ENCODE data around the gene NUBP2.

The NUBP2 gene

DNA sequence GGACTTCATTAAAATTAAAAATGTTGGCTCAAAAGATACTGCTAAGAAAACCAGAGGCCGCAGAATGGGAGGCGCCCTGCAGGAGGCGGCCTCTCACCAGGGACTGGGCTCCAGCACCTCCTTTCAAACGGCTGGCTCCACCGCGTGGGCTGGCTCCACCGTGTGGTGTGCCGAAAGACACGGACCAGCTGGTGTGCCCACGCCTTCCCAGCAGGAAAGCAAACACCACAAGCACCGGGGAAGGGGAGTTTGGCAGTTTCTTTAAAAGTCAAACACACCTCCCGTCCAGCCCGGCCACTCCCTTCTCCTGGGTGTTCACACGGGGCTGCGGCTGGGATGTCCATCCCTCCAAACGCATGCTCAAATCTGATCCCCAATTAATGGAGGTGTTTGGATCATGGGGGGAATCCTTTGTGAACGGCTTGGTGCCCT lies 30.0 kb downstream of the NUBP2 start:
- Histone ChIP-seq H3K14ac (ENCODE audit: low read length) (no peak overlapping the region), H3K79me1 (ENCODE audit: low read depth, low read length) (peaks cover 11% of the 10 kb centered on the region), H4K8ac (ENCODE audit: low read depth, low read length) (no peak overlapping the region), H2BK12ac (ENCODE audit: low read length) (no peak overlapping the region), H3K4me1 (ENCODE audit: control insufficient read depth in 2 of 2, insufficient read depth in 1 of 2, low read depth in 1 of 2, low read length in 2 of 2) (no peaks in the 10 kb centered on the region), H3K9ac (ENCODE audit: low read depth, low read length, poor library complexity) (no peak overlapping the region), H3K9me3 (replicated peaks in 1 of 2; ENCODE audit: control insufficient read depth in 2 of 2, insufficient read depth in 1 of 2, low read depth in 1 of 2, low read length in 2 of 2) (no peaks in the 10 kb centered on the region), H4K91ac (ENCODE audit: low read depth, low read length, poor library complexity) (no peak overlapping the region), H3K4ac (ENCODE audit: low read length) (no peak overlapping the region), H2AFZ (ENCODE audit: low read length) (no peak overlapping the region), H2BK5ac (ENCODE audit: low read length) (no peak overlapping the region), H3K23ac (ENCODE audit: low read depth, low read length, poor library complexity) (no peak overlapping the region), H2BK15ac (ENCODE audit: low read length) (no peak overlapping the region), H2BK120ac (ENCODE audit: low read depth, low read length) (no peak overlapping the region), H3K18ac (ENCODE audit: low read length) (no peak overlapping the region), H3K4me2 (ENCODE audit: insufficient read depth, low read length, poor library complexity, severe bottlenecking) (no peak overlapping the region), H2AK5ac (ENCODE audit: low read depth, low read length) (no peak overlapping the region), H3K27me3 (ENCODE audit: control insufficient read depth in 3 of 3, insufficient read depth in 3 of 3, low read depth in 1 of 3, low read length in 3 of 3) (no peaks in the 10 kb centered on the region), H3K36me3 (replicated peaks in 1 of 2; ENCODE audit: control insufficient read depth in 2 of 2, insufficient read depth in 2 of 2, low read length in 2 of 2) (peaks cover 25 to 62% of the 10 kb centered on the region in 2 donors), H3K4me3 (ENCODE audit: low read length in 2 of 2) (no peak overlapping the region), H3K27ac (replicated peaks; ENCODE audit: low read length) (no peak overlapping the region)
- WGBS, 2 donors (ENCODE audit: extremely low coverage in 2 of 2, insufficient read length in 2 of 2, insufficient replicate concordance in 1 of 2), result no CpG with 5 or more reads among the region's 17 CpGs
- no peak for DNase-seq (ENCODE audit: low spot score)

DNA sequence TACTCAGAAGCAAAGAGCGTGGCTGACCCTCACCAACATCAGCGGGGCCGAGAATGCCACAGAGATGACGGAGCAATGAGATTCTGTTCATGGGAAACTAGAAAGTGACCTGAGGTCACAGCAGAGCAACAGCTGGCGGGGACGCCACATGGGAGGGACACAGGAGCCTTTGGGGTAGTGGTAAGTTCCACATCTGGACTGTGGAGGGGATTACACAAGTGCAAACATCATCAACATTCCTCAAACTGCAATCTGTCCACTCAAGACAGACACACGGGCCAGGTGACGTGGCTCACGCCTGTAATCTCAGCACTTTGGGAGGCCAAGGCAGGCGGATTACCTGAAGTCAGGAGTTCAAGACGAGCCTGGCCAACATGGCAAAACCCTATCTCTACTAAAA lies 32.7 kb downstream of the NUBP2 start:
- Histone ChIP-seq H3K4ac (ENCODE audit: low read length) (no peak overlapping the region), H3K23ac (ENCODE audit: low read depth, low read length, poor library complexity) (no peak overlapping the region), H2BK15ac (ENCODE audit: low read length) (no peak overlapping the region), H4K8ac (ENCODE audit: low read depth, low read length) (no peak overlapping the region), H4K91ac (ENCODE audit: low read depth, low read length, poor library complexity) (no peak overlapping the region), H3K4me3 (ENCODE audit: low read length in 2 of 2) (no peak overlapping the region), H3K9me3 (replicated peaks in 1 of 2; ENCODE audit: control insufficient read depth in 2 of 2, insufficient read depth in 1 of 2, low read depth in 1 of 2, low read length in 2 of 2) (no peaks in the 10 kb centered on the region), H2AFZ (ENCODE audit: low read length) (no peak overlapping the region), H3K36me3 (replicated peaks in 1 of 2; ENCODE audit: control insufficient read depth in 2 of 2, insufficient read depth in 2 of 2, low read length in 2 of 2) (peaks cover 7 to 52% of the 10 kb centered on the region in 2 donors), H3K14ac (ENCODE audit: low read length) (no peak overlapping the region), H3K18ac (ENCODE audit: low read length) (no peak overlapping the region), H3K27me3 (ENCODE audit: control insufficient read depth in 3 of 3, insufficient read depth in 3 of 3, low read depth in 1 of 3, low read length in 3 of 3) (no peaks in the 10 kb centered on the region), H3K79me1 (ENCODE audit: low read depth, low read length) (peaks cover 7% of the 10 kb centered on the region), H3K27ac (replicated peaks; ENCODE audit: low read length) (no peak overlapping the region), H2AK5ac (ENCODE audit: low read depth, low read length) (no peak overlapping the region), H3K9ac (ENCODE audit: low read depth, low read length, poor library complexity) (no peak overlapping the region), H3K4me2 (ENCODE audit: insufficient read depth, low read length, poor library complexity, severe bottlenecking) (no peak overlapping the region), H2BK120ac (ENCODE audit: low read depth, low read length) (no peak overlapping the region), H2BK12ac (ENCODE audit: low read length) (no peak overlapping the region), H2BK5ac (ENCODE audit: low read length) (no peak overlapping the region), H3K4me1 (ENCODE audit: control insufficient read depth in 2 of 2, insufficient read depth in 1 of 2, low read depth in 1 of 2, low read length in 2 of 2) (no peaks in the 10 kb centered on the region)
- DNase-seq (ENCODE audit: low spot score), result no peak
- no CpG with 5 or more reads among the region's 11 CpGs for WGBS, 2 donors (ENCODE audit: extremely low coverage in 2 of 2, insufficient read length in 2 of 2, insufficient replicate concordance in 1 of 2)

DNA sequence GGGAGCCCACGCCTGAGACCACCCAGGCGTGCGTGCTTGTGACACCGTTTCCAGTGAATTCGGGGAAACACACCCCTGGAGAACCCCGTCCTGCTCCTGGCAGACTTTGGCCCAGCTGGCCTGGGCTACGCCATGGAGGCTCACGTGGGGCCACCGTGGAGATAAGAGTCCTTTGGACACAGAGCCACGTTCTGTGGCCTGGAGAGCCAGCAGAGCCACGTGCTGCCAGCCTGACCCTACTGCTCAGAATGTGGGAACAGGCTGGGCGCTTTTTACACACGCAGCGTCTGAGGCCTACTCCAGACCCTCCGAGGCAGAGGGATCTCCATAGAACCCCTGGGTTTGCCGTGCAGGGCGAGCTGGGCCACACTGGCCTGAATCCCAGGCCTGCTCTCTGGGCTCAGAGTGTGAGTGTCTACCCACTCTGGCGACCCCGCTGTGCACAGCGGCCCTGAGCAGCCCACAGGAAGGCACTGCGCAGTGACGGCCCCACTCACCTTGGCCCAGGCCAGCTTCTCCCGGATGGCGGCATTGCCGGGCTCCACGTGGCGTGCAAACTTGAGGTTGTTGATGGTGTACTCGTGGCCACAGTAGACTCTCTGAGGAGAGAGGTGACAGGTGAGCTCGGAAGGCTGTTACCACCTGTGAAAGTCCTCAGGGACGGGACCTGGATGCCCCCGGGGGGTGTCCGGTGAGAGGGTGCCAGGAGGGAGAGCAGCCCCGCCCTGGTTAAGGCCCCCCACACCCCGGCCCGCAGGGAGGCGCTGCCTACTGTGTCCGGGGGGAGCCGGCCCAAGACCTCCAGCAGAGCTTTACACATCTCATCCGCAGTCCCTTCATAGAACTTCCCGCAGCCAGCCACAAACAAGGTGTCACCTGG lies 33.9 kb downstream of the NUBP2 start:
- H2BK15ac ChIP-seq (ENCODE audit: low read length), result no peak overlapping the region
- no CpG with 5 or more reads among the region's 40 CpGs for WGBS, 2 donors (ENCODE audit: extremely low coverage in 2 of 2, insufficient read length in 2 of 2, insufficient replicate concordance in 1 of 2)
- H2BK120ac ChIP-seq (ENCODE audit: low read depth, low read length), result no peak overlapping the region

DNA sequence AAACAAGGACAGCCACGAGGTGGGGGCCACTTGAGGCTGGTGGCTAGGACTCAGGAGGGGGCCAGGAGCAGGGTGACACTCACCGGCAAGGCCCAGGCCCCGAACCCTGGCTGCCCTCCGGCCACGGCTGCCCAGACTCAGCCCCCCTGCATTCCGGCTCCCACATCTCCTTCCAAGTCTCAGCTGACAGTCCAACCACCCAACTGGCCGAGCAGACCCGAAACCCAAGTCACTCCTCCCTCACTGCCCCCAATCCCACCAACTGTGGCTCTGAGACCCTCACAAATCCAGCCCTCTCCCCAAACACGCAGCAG lies 34.5 kb downstream of the NUBP2 start:
- H3K27ac ChIP-seq (replicated peaks; ENCODE audit: low read length), result no peak overlapping the region
- no CpG with 5 or more reads among the region's 9 CpGs for WGBS, 2 donors (ENCODE audit: extremely low coverage in 2 of 2, insufficient read length in 2 of 2, insufficient replicate concordance in 1 of 2)

More for the DNA sequence above, 33.9 kb downstream of the NUBP2 start:
- Histone ChIP-seq H4K91ac (ENCODE audit: low read depth, low read length, poor library complexity) (no peak overlapping the region), H3K14ac (ENCODE audit: low read length) (no peak overlapping the region), H2AFZ (ENCODE audit: low read length) (no peak overlapping the region), H3K4me1 (ENCODE audit: control insufficient read depth in 2 of 2, insufficient read depth in 1 of 2, low read depth in 1 of 2, low read length in 2 of 2) (no peaks in the 10 kb centered on the region), H3K27me3 (ENCODE audit: control insufficient read depth in 3 of 3, insufficient read depth in 3 of 3, low read depth in 1 of 3, low read length in 3 of 3) (no peaks in the 10 kb centered on the region), H2BK5ac (ENCODE audit: low read length) (no peak overlapping the region), H3K4ac (ENCODE audit: low read length) (no peak overlapping the region), H2AK5ac (ENCODE audit: low read depth, low read length) (no peak overlapping the region), H3K36me3 (replicated peaks in 1 of 2; ENCODE audit: control insufficient read depth in 2 of 2, insufficient read depth in 2 of 2, low read length in 2 of 2) (peaks cover 10 to 57% of the 10 kb centered on the region in 2 donors), H3K23ac (ENCODE audit: low read depth, low read length, poor library complexity) (peak overlapping the region; percentile 11), H4K8ac (ENCODE audit: low read depth, low read length) (no peak overlapping the region), H3K9ac (ENCODE audit: low read depth, low read length, poor library complexity) (no peak overlapping the region), H3K27ac (replicated peaks; ENCODE audit: low read length) (no peak overlapping the region), H3K4me2 (ENCODE audit: insufficient read depth, low read length, poor library complexity, severe bottlenecking) (no peak overlapping the region), H3K18ac (ENCODE audit: low read length) (no peak overlapping the region), H3K9me3 (replicated peaks in 1 of 2; ENCODE audit: control insufficient read depth in 2 of 2, insufficient read depth in 1 of 2, low read depth in 1 of 2, low read length in 2 of 2) (no peaks in the 10 kb centered on the region), H3K4me3 (ENCODE audit: low read length in 2 of 2) (no peak overlapping the region), H3K79me1 (ENCODE audit: low read depth, low read length) (peaks cover 7% of the 10 kb centered on the region), H2BK12ac (ENCODE audit: low read length) (no peak overlapping the region)
- DNase-seq (ENCODE audit: low spot score), result no peak

More for the DNA sequence above, 34.5 kb downstream of the NUBP2 start:
- Histone ChIP-seq H3K9ac (ENCODE audit: low read depth, low read length, poor library complexity) (no peak overlapping the region), H3K14ac (ENCODE audit: low read length) (no peak overlapping the region), H3K27me3 (ENCODE audit: control insufficient read depth in 3 of 3, insufficient read depth in 3 of 3, low read depth in 1 of 3, low read length in 3 of 3) (no peaks in the 10 kb centered on the region), H3K4ac (ENCODE audit: low read length) (no peak overlapping the region), H3K4me1 (ENCODE audit: control insufficient read depth in 2 of 2, insufficient read depth in 1 of 2, low read depth in 1 of 2, low read length in 2 of 2) (no peaks in the 10 kb centered on the region), H3K4me3 (ENCODE audit: low read length in 2 of 2) (no peak overlapping the region), H2BK120ac (ENCODE audit: low read depth, low read length) (no peak overlapping the region), H3K9me3 (replicated peaks in 1 of 2; ENCODE audit: control insufficient read depth in 2 of 2, insufficient read depth in 1 of 2, low read depth in 1 of 2, low read length in 2 of 2) (no peaks in the 10 kb centered on the region), H3K79me1 (ENCODE audit: low read depth, low read length) (peaks cover 10% of the 10 kb centered on the region), H4K91ac (ENCODE audit: low read depth, low read length, poor library complexity) (no peak overlapping the region), H2BK12ac (ENCODE audit: low read length) (no peak overlapping the region), H3K36me3 (replicated peaks in 1 of 2; ENCODE audit: control insufficient read depth in 2 of 2, insufficient read depth in 2 of 2, low read length in 2 of 2) (peaks cover 11 to 61% of the 10 kb centered on the region in 2 donors), H3K23ac (ENCODE audit: low read depth, low read length, poor library complexity) (no peak overlapping the region), H2BK15ac (ENCODE audit: low read length) (no peak overlapping the region), H2BK5ac (ENCODE audit: low read length) (peak overlapping the region; percentile 75), H4K8ac (ENCODE audit: low read depth, low read length) (no peak overlapping the region), H2AK5ac (ENCODE audit: low read depth, low read length) (no peak overlapping the region), H3K4me2 (ENCODE audit: insufficient read depth, low read length, poor library complexity, severe bottlenecking) (no peak overlapping the region), H2AFZ (ENCODE audit: low read length) (no peak overlapping the region), H3K18ac (ENCODE audit: low read length) (no peak overlapping the region)
- DNase-seq (ENCODE audit: low spot score), result no peak
